ENCODE results near the gene RABGGTA.
"Not testable (repeated sequence)": the region's sequence is repeated elsewhere in the genome, so short reads cannot be mapped to it uniquely, and the experiment has no call there.

The RABGGTA gene

GRCh38 chr14:24260026-24260779 lies 11.2 kb downstream of the RABGGTA start:
- FAIRE-seq: no peak

GRCh38 chr14:24259282-24260025 lies 11.9 kb downstream of the RABGGTA start:
- no peak for FAIRE-seq

- no peak for FAIRE-seq
These were observed 12.7 kb downstream of the RABGGTA start for GRCh38 chr14:24258548-24259265.

- FAIRE-seq: no peak
These were observed 13.3 kb downstream of the RABGGTA start for GRCh38 chr14:24258119-24258518.

GRCh38 chr14:24256960-24257359 lies 14.4 kb downstream of the RABGGTA start:
- FAIRE-seq: no peak

- FAIRE-seq: no peak
These were observed 15.3 kb downstream of the RABGGTA start for GRCh38 chr14:24255931-24256711.

- no peak for FAIRE-seq
These were observed 16.0 kb downstream of the RABGGTA start for GRCh38 chr14:24255438-24255837.

GRCh38 chr14:24254630-24255392 lies 16.6 kb downstream of the RABGGTA start:
- FAIRE-seq: no peak

GRCh38 chr14:24253936-24254335 lies 17.5 kb downstream of the RABGGTA start:
- no peak for FAIRE-seq

GRCh38 chr14:24252289-24253124 lies 18.9 kb downstream of the RABGGTA start:
- FAIRE-seq: no peak

GRCh38 chr14:24251880-24252288 lies 19.5 kb downstream of the RABGGTA start:
- FAIRE-seq: no peak

GRCh38 chr14:24250354-24250753 lies 21.0 kb downstream of the RABGGTA start:
- no peak for FAIRE-seq

- no peak for FAIRE-seq
These were observed 22.0 kb downstream of the RABGGTA start for GRCh38 chr14:24249230-24250021.

GRCh38 chr14:24247422-24247821 lies 24.0 kb downstream of the RABGGTA start:
- no peak for FAIRE-seq

- no peak for FAIRE-seq
These were observed 24.6 kb downstream of the RABGGTA start for GRCh38 chr14:24246765-24247212.

- not testable (repeated sequence) for FAIRE-seq
These were observed 26.0 kb downstream of the RABGGTA start for GRCh38 chr14:24245350-24245749.

GRCh38 chr14:24243336-24243836 lies 28.0 kb downstream of the RABGGTA start:
- no peak for FAIRE-seq

- no peak for FAIRE-seq
These were observed 29.5 kb downstream of the RABGGTA start for GRCh38 chr14:24241829-24242443.
